Measurements from ENCODE around the gene FRMD4B. TPM values are rescaled to one million over a fixed set of nuclear protein-coding genes. Genes with fewer than 3 reads are reported as not detected.

The FRMD4B gene
- total RNA-seq, 2 experiments from 2014 or later: 8.3 to 8.9 TPM

GRCh38 chr3:69178082-69178481 lies 207.8 kb downstream of the FRMD4B start:
- POLR2A ChIA-PET: interaction anchor here (0.6 kb wide), 1 partner anchor 11 kb away, joined by 7 read pairs; no protein-coding TSS in a partner anchor
- Mint-ChIP-seq H3K4me3 (no peak overlapping the region), H3K27me3 (no peaks in the 10 kb centered on the region), H3K36me3 (peaks cover 43% of the 10 kb centered on the region), H3K27ac (no peak overlapping the region), H3K4me1 (peaks cover 14% of the 10 kb centered on the region), H3K9me3 (no peaks in the 10 kb centered on the region)
- ATAC-seq (ENCODE audit: low read depth) (no peak), DNase-seq (no peak)

- DNase-seq (no peak), ATAC-seq (ENCODE audit: low read depth) (no peak)
- Mint-ChIP-seq H3K27me3 (peaks cover 2% of the 10 kb centered on the region), H3K4me1 (peaks cover 12% of the 10 kb centered on the region), H3K27ac (no peak overlapping the region), H3K9me3 (no peaks in the 10 kb centered on the region), H3K36me3 (peaks cover 34% of the 10 kb centered on the region), H3K4me3 (no peak overlapping the region)
- POLR2A ChIA-PET: no interaction called here
Observed at GRCh38 chr3:69174871-69175737, 210.8 kb downstream of the FRMD4B start.

- POLR2A ChIA-PET: no interaction called here
- DNase-seq (no peak), ATAC-seq (ENCODE audit: low read depth) (no peak)
- Mint-ChIP-seq H3K4me1 (peaks cover 11% of the 10 kb centered on the region), H3K9me3 (no peaks in the 10 kb centered on the region), H3K27ac (no peak overlapping the region), H3K27me3 (peaks cover 2% of the 10 kb centered on the region), H3K36me3 (peaks cover 30% of the 10 kb centered on the region), H3K4me3 (no peak overlapping the region)
Observed at GRCh38 chr3:69174445-69174844, 211.4 kb downstream of the FRMD4B start.

GRCh38 chr3:69172058-69172457 lies 213.8 kb downstream of the FRMD4B start:
- Mint-ChIP-seq H3K36me3 (peaks cover 23% of the 10 kb centered on the region), H3K27ac (no peak overlapping the region)
- POLR2A ChIA-PET: no interaction called here

GRCh38 chr3:69166446-69166845 lies 219.4 kb downstream of the FRMD4B start:
- peaks cover 7% of the 10 kb centered on the region for H3K36me3 Mint-ChIP-seq
- POLR2A ChIA-PET: interaction anchor here (0.8 kb wide), 1 partner anchor 70 kb away, joined by 4 read pairs; no protein-coding TSS in a partner anchor
- no peak overlapping the region for H3K4me3 Mint-ChIP-seq
- peaks cover 2% of the 10 kb centered on the region for H3K27me3 Mint-ChIP-seq
- H3K27ac Mint-ChIP-seq: no peak overlapping the region
- ATAC-seq (ENCODE audit: low read depth) (no peak), DNase-seq (no peak)
- no peaks in the 10 kb centered on the region for H3K9me3 Mint-ChIP-seq
- H3K4me1 Mint-ChIP-seq: peaks cover 1% of the 10 kb centered on the region

More at GRCh38 chr3:69172058-69172457, 213.8 kb downstream of the FRMD4B start:
- Mint-ChIP-seq H3K9me3 (no peaks in the 10 kb centered on the region), H3K4me1 (peaks cover 1% of the 10 kb centered on the region), H3K27me3 (peaks cover 2% of the 10 kb centered on the region), H3K4me3 (no peak overlapping the region)
- DNase-seq (no peak), ATAC-seq (ENCODE audit: low read depth) (no peak)

- no peak overlapping the region for H3K4me3 Mint-ChIP-seq
- no peak for DNase-seq
- peaks cover 2% of the 10 kb centered on the region for H3K27me3 Mint-ChIP-seq
- peaks cover 3% of the 10 kb centered on the region for H3K36me3 Mint-ChIP-seq
- POLR2A ChIA-PET: interaction anchor here (0.8 kb wide), 1 partner anchor 71 kb away, joined by 4 read pairs; no protein-coding TSS in a partner anchor
- ATAC-seq (ENCODE audit: low read depth): no peak
- H3K27ac Mint-ChIP-seq: no peak overlapping the region
- H3K9me3 Mint-ChIP-seq: no peaks in the 10 kb centered on the region
- H3K4me1 Mint-ChIP-seq: peaks cover 1% of the 10 kb centered on the region
Observed at GRCh38 chr3:69165744-69166143, 220.1 kb downstream of the FRMD4B start.

- ATAC-seq (ENCODE audit: low read depth): no peak
- POLR2A ChIA-PET: no interaction called here
- H3K4me3 Mint-ChIP-seq: no peak overlapping the region
- H3K9me3 Mint-ChIP-seq: no peaks in the 10 kb centered on the region
- no peak for DNase-seq
- H3K4me1 Mint-ChIP-seq: peaks cover 1% of the 10 kb centered on the region
- H3K36me3 Mint-ChIP-seq: peaks cover 3% of the 10 kb centered on the region
- H3K27ac Mint-ChIP-seq: no peak overlapping the region
- peaks cover 2% of the 10 kb centered on the region for H3K27me3 Mint-ChIP-seq
Observed at GRCh38 chr3:69164296-69164695, 221.6 kb downstream of the FRMD4B start.

- POLR2A ChIA-PET: interaction anchor here (0.6 kb wide), 1 partner anchor 103 kb away, joined by 4 read pairs; no protein-coding TSS in a partner anchor
- DNase-seq: no peak
- H3K4me1 Mint-ChIP-seq: peaks cover 1% of the 10 kb centered on the region
- no peak overlapping the region for H3K27ac Mint-ChIP-seq
- no peak for ATAC-seq (ENCODE audit: low read depth)
- peaks cover 2% of the 10 kb centered on the region for H3K27me3 Mint-ChIP-seq
- H3K4me3 Mint-ChIP-seq: no peak overlapping the region
- H3K9me3 Mint-ChIP-seq: no peaks in the 10 kb centered on the region
- peaks cover under 1% of the 10 kb centered on the region for H3K36me3 Mint-ChIP-seq
Observed at GRCh38 chr3:69162308-69162980, 223.4 kb downstream of the FRMD4B start.

GRCh38 chr3:69161587-69162307 lies 224.1 kb downstream of the FRMD4B start:
- no peak overlapping the region for H3K4me3 Mint-ChIP-seq
- POLR2A ChIA-PET: interaction anchor here (0.7 to 1.3 kb wide), 2 partner anchors 143 to 145 kb away, joined by 3 to 8 read pairs; no protein-coding TSS in a partner anchor
- ATAC-seq (ENCODE audit: low read depth) (peak; percentile 58), DNase-seq (no peak)
- H3K27ac Mint-ChIP-seq: no peak overlapping the region
- peaks cover 1% of the 10 kb centered on the region for H3K4me1 Mint-ChIP-seq
- H3K36me3 Mint-ChIP-seq: no peaks in the 10 kb centered on the region
- H3K27me3 Mint-ChIP-seq: peaks cover 2% of the 10 kb centered on the region
- H3K9me3 Mint-ChIP-seq: no peaks in the 10 kb centered on the region

- ATAC-seq (ENCODE audit: low read depth) (no peak), DNase-seq (no peak)
- H3K27ac Mint-ChIP-seq: no peak overlapping the region
- POLR2A ChIA-PET: interaction anchor here (0.6 kb wide), 1 partner anchor 33 kb away, joined by 4 read pairs; no protein-coding TSS in a partner anchor
- no peaks in the 10 kb centered on the region for H3K9me3 Mint-ChIP-seq
- H3K36me3 Mint-ChIP-seq: no peaks in the 10 kb centered on the region
- peaks cover 2% of the 10 kb centered on the region for H3K27me3 Mint-ChIP-seq
- peaks cover 1% of the 10 kb centered on the region for H3K4me1 Mint-ChIP-seq
- H3K4me3 Mint-ChIP-seq: no peak overlapping the region
Observed at GRCh38 chr3:69160525-69160924, 225.4 kb downstream of the FRMD4B start.

- no peaks in the 10 kb centered on the region for H3K36me3 Mint-ChIP-seq
- ATAC-seq (ENCODE audit: low read depth): no peak
- DNase-seq: no peak
- no peaks in the 10 kb centered on the region for H3K9me3 Mint-ChIP-seq
- H3K4me3 Mint-ChIP-seq: no peak overlapping the region
- H3K27me3 Mint-ChIP-seq: peaks cover 2% of the 10 kb centered on the region
- peaks cover 1% of the 10 kb centered on the region for H3K4me1 Mint-ChIP-seq
- POLR2A ChIA-PET: no interaction called here
- H3K27ac Mint-ChIP-seq: no peak overlapping the region
Observed at GRCh38 chr3:69160107-69160506, 225.8 kb downstream of the FRMD4B start.

- H3K4me1 Mint-ChIP-seq: no peaks in the 10 kb centered on the region
- POLR2A ChIA-PET: no interaction called here
- H3K27me3 Mint-ChIP-seq: peaks cover 11% of the 10 kb centered on the region
- no peaks in the 10 kb centered on the region for H3K9me3 Mint-ChIP-seq
- H3K4me3 Mint-ChIP-seq: no peak overlapping the region
- no peak overlapping the region for H3K27ac Mint-ChIP-seq
- ATAC-seq (ENCODE audit: low read depth): no peak
- DNase-seq: no peak
- H3K36me3 Mint-ChIP-seq: no peaks in the 10 kb centered on the region
Observed at GRCh38 chr3:69149586-69149985, 236.3 kb downstream of the FRMD4B start.

GRCh38 chr3:69145688-69146087 lies 240.2 kb downstream of the FRMD4B start:
- Mint-ChIP-seq H3K4me1 (no peaks in the 10 kb centered on the region), H3K9me3 (no peaks in the 10 kb centered on the region), H3K27ac (no peak overlapping the region), H3K27me3 (peaks cover 9% of the 10 kb centered on the region), H3K4me3 (no peak overlapping the region), H3K36me3 (no peaks in the 10 kb centered on the region)
- DNase-seq: no peak
- POLR2A ChIA-PET: no interaction called here
- no peak for ATAC-seq (ENCODE audit: low read depth)

Data from activated naive CD8-positive, alpha-beta T cell treated with anti-CD3 and anti-CD28 coated beads, Interleukin-2, amount 10 ng/mL, durations not matched to agents 7 days and 5 days (primary cell).